ENCODE results near the gene CLASRP.

DNA sequence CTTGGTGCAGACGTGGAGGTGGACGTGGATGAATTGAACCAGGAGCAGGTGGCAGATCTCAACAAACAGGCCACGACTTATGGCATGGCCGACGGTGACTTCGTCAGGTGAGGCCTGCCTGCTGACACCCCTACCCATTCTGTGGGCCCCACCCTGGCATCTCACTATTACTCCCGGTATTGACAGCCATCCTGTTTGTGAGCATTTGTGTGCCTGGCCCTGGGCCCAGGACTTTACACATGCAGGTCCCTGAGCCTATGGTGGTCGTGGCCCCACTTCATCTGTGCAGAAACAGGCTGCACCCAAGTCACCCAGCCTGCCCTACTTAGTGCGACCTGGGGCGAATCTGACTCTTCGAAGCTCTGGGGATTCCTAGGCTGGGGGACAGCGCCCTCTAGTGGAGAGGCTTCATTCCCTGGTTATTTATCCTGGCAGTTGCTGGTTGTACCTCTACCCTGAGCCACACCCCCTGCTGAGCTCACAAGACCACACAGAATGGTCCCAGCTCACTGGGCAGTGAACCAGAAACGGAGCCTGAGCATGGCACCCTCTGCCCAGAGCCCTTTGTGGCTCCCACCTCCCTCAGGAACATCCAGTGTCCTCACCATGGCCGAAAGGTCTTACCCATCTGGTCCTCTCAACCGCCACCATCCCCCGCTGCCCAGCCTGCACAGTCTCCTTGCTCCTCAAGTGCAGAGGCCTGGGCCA is 20.6 kb downstream of the CLASRP start:
- TF ChIP-seq, protein P1, sequence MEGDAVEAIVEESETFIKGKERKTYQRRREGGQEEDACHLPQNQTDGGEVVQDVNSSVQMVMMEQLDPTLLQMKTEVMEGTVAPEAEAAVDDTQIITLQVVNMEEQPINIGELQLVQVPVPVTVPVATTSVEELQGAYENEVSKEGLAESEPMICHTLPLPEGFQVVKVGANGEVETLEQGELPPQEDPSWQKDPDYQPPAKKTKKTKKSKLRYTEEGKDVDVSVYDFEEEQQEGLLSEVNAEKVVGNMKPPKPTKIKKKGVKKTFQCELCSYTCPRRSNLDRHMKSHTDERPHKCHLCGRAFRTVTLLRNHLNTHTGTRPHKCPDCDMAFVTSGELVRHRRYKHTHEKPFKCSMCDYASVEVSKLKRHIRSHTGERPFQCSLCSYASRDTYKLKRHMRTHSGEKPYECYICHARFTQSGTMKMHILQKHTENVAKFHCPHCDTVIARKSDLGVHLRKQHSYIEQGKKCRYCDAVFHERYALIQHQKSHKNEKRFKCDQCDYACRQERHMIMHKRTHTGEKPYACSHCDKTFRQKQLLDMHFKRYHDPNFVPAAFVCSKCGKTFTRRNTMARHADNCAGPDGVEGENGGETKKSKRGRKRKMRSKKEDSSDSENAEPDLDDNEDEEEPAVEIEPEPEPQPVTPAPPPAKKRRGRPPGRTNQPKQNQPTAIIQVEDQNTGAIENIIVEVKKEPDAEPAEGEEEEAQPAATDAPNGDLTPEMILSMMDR (optimal IDR thresholded peaks at IDR 0.05 in 1 of 3, IDR thresholded peaks at IDR 0.05 in 1 of 3, conservative IDR thresholded peaks at IDR 0.05 in 1 of 3; ENCODE audit: extremely low read depth in 1 of 3, insufficient read depth in 2 of 3, low read length in 3 of 3) = peak; percentile 90 to 96 (median 93)
- no peak for TF ChIP-seq EZH2 (IDR thresholded peaks at IDR 0.05; ENCODE audit: low read length)
